GM18526 (cell line): ENCODE measurements around the gene BCO2.

Source experiments
- POLR2A ChIP-seq: IDR thresholded peaks from 3 replicates; pipeline ENCODE4 v1.6.1; 2011; ENCODE audit not compliant: insufficient read length; ENCODE audit errors: extremely low read depth

The BCO2 gene

DNA sequence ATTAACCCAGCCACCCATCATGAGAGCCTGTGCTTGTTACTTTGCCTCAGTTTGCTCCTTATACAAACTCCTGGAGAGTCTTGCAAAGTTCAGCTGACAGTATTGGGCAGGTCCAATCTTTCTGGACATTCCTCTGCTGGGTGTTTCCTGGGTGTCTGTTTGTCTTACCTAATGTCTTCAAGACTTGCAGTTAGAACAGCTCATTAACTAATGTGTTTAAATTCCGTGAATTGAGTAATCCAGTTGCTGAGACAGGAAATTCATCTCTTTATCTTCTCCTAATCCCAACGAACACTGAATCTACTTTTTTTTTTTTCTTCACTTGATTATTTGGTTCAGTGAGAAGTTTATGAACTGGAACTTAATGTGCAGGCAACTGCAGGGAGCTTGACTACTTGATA is 20.6 kb downstream of the BCO2 start:
- TF ChIP-seq POLR2A = no peak

DNA sequence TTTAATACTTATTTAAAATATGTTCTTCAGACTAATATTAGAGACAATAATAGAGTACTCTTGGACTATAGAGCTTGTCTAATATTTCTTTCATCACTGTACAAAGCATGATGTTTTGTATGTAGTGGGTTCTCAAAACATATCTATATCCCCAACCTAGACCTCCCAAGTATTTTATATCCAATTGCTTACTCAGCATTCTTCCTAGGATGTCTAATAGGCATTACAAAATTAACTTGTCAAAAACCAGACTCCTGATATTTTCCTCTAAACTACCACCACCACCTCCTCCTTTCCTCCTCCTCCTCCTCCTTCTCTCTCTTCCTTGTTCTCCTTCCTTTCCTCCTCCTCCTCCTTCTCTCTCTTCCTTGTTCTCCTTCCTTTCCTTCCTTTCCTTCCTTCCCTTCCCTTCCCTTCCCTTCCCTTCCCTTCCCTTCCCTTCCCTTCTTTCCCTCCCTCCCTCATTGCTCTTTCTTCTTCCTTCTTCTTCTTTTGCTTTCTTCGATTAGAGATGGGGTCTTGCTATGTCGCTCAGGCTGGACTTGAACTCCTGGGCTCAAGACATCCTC is 21.3 kb downstream of the BCO2 start:
- no peak for TF ChIP-seq POLR2A

DNA sequence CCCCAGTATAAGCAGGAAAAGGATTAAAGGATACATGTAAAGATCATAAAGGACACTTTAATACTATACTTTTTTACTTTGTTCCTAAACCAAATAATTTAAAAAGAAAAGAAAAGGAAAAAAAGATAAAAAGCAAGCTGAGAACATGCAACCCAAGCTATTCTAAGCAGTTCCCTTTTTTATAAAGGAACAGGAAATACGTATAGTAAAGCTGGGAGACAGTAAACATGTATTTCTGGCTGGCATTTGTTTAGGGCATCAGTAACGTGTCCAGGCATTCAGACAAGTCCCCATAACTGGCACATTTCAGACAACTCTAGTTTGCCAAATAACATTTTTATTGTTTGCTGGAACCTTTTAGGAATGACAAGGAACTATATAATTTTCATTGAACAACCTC is 24.9 kb downstream of the BCO2 start:
- no peak for TF ChIP-seq POLR2A

DNA sequence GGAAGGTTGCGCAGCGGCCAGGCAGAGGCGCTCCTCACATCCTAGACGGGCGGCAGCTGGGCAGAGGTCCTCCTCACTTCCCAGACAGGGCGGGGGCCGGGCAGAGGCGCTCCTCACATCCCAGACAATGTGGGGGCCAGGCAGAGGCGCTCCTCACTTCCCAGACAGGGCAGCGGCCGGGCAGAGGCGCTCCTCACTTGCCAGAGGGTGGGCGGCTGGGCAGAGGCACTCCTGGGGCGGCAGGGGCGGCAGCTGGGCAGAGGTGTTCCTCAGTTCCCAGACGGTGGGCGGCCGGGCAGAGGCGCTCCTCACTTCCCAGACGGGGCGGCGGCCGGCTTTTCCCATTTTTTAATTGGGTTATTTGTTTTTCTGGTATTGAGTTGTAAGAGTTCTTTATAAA is 30.8 kb downstream of the BCO2 start:
- TF ChIP-seq POLR2A = no peak

DNA sequence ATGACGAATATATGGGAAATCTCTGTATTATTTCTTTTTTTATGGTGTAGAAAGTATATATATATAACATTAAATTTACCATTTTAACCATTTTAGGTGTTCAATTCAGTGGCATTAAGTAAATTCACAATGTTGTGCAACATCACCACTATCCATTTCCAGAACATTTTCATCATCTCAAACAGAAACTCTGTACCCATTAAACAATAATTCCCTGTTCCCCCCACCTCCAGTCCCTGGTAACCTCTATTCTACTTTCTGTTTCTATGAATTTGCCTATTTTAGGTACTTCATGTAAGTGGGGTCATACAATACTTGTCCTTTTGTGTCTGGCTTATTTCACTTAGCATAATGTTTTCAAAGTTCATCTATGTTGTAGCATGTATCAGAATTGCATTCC is 35.6 kb downstream of the BCO2 start:
- TF ChIP-seq POLR2A = no peak

DNA sequence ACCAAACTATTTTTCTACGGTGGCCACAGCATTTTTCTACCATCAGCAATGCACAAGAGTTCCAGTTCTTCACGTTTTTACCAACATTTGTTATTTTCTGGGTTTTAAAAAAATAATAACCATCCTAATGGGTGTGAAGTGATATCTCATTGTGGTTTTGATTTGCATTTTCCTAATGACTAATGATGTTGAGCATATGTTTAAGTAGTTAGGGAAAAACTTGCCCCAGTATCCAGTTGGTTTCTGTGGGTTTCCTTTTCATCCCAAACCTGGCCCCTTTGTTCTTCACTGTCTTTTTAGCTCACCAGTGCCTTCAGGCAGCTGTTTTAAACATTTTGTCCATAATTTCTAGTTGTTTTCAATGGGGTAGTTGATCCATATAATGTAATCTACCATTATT is 36.2 kb downstream of the BCO2 start:
- no peak for TF ChIP-seq POLR2A

DNA sequence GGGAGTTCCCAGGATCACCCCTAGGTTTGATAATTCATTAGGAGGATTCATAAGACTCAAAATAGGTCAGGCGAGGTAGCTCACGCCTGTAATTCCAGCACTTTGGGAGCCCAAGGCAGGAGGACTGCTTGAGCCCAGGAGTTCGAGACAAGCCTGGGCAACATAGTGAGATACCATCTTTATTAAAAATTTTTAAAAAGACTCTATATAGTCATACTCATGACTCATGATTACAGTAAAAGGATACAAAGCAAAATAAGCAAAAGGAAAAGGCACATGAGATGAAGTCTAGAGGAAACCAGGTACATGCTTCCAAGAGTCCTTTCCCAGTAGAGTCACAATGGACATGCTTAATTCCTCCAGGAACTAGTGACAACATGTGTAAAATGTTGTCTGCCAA is 37.0 kb downstream of the BCO2 start:
- no peak for TF ChIP-seq POLR2A

DNA sequence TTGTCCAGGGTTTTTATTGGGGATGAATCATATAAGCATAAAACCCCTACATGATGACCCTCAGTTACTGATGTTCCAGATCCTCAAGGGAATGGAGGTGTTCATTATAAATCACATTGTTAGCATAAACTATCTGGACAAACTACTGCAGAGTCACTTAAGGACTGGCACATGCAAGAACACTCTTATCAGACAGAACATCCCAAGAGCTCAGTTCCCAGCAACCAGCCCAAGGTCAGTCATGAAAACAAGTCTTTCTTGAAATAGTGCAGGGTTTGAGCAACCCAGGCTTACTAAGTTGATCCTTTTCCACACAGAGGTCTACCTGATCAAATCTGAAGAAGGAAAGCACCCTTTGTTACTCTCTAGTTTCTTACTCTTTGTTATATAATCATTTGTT is 37.4 kb downstream of the BCO2 start:
- no peak for TF ChIP-seq POLR2A

DNA sequence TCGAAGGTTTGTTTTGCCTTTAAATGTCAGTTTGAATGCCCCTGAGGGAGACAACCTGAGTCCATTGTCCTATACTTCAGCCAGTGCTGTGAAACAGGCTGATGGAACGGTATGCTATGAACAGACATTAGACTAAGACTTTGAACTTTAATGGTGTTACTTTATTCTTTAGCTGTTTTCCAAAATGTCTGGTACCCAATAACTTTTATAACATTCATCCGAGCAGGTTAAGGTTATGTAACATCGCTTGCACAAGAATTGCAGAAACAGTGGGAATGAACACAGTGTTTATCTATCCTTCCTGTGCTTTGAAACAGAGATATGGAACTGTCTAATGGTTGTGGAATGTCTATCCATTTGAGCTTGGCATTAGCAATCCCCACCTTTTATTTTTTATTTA is 38.4 kb downstream of the BCO2 start:
- no peak for TF ChIP-seq POLR2A

DNA sequence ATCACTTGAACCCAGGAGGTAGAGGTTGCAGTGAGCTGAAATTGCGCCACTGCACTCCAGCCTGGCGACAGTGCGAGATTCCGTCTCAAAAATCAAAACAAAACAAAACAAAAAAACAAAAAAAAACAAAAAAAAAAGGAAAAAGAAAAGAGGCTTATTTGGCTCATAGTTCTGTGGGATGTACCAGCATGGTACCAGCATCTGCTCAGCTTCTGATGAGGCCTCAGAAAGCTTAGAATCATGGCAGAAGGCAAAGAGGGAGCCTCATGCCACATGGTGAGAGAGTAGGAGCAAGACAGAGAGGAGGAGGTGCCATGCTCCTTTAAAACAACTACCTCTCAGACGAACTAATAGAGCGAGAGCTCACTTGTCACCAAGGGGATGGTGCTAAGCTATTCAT is 40.3 kb downstream of the BCO2 start:
- no peak for TF ChIP-seq POLR2A

DNA sequence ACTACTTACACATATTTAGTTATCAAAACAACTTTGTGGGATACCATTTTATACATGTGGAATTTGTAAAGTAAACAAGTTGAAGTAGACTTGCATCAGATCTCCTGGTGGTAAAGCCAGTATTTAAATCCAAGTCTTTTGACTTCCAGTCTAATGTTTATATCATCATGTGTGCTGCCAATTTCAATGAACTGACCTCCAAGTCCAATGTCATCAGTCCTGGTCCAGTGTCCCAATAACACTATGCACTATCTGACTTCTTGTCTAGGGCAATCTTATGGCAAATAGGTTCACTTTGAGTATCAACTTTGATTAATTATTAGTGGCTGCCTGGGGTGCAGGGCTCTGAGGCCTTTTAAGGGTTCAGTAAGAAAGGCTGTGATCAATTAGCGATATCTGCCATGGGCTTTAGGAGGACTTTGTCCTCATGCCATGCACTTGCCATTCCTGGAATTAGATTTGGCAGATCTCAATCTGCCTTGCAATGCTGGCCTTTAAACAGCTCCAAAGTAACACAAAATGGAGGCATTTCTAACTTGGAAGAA is 41.3 kb downstream of the BCO2 start:
- TF ChIP-seq POLR2A = no peak

DNA sequence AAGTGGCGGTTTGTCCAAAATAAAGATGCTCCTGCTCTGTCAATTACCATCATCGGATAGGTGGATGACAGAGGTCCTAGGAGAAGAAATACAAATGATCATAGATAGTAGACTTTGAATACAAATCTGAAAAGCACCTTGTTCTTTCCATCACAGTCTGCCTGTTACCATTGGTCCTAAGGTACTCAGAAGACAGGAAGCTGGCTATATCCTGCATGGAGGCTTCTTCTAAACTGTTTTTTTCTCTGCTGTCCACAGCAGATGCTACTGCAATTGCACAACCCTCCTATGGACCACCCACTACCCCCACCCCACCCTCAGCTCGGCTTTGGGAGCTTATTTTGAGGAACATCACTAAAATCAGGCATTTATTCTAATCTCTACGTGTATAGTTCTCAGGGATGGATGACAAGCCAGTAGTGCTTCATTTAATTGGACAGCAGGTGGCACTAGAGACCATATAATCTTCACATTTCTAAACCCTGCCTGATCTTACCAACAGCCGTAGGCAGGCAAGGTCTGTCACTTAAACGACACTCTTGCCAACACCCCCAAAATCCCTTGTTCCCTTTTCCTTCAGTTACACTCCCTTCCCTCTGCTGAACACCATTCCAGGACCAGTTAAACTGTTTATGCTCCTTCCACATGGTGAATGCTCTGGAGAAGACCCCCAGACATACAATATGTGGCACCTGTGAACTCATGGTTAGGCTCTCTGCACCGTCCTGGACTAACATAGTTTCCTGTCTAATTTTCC is 44.3 kb downstream of the BCO2 start:
- TF ChIP-seq POLR2A = no peak

DNA sequence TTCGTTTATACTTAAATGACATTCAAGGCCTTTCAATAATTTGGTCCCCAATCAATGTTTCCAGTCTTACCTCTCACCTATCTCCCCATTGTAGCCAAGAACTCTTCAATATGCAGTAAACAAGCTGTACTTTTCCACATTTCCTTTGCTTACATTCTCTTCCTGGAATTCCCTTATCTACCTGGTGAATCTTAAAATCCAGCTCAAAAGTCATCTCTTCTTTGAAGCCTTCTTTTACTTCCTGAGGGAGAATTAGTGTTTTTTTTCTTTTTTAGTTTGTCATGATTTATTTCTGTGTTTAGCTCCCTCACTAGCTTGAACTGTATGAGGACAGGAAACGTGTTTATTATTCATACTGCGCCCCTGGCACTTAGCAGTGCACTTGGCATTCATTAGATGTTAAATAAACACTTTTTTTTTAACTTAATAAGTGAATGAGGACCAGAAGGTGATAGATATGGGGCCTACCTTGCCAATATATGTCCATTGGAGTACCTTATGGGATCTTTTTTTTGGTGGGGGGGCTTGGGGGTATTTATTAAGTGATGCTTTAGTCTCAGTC is 46.0 kb downstream of the BCO2 start:
- TF ChIP-seq POLR2A = no peak

DNA sequence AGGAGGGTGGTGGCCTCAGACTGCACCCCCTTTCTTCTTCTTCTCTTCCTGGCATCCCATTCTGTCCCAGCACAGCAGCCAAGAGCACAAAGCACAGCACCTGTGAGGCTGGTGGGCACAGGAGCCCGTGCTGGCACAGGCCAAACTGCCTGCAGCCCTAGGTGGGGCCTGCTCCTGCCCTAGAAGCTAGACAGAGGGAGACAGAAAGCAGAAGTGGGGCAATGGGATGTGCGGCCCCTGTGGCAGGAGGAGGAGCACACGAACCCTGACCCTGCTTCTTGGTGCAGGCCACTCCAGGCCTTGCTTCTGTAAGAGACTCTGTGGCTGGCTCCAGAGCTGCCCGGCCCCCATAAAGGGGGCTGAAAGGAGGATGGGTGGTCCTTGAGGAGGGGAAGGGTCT is 47.0 kb downstream of the BCO2 start:
- no peak for TF ChIP-seq POLR2A

DNA sequence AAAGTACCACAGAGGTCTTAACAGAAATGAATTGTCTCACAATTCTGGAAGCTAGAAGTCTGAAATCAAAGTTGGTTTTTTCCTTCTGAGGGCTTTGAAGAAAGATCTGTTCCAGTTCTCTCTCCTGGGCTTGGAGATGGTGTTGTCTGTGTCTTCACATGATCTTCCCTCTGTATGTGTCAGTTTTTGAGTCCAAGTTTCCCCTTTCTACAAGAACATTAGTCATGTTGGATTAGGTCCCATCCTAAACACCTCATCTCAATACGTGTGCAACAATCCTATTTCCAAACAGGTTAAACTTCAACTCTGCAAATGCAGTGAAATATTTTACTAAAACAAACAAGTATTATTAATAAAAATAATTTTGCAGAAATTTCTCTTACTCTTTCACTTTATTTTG is 47.8 kb downstream of the BCO2 start:
- no peak for TF ChIP-seq POLR2A

DNA sequence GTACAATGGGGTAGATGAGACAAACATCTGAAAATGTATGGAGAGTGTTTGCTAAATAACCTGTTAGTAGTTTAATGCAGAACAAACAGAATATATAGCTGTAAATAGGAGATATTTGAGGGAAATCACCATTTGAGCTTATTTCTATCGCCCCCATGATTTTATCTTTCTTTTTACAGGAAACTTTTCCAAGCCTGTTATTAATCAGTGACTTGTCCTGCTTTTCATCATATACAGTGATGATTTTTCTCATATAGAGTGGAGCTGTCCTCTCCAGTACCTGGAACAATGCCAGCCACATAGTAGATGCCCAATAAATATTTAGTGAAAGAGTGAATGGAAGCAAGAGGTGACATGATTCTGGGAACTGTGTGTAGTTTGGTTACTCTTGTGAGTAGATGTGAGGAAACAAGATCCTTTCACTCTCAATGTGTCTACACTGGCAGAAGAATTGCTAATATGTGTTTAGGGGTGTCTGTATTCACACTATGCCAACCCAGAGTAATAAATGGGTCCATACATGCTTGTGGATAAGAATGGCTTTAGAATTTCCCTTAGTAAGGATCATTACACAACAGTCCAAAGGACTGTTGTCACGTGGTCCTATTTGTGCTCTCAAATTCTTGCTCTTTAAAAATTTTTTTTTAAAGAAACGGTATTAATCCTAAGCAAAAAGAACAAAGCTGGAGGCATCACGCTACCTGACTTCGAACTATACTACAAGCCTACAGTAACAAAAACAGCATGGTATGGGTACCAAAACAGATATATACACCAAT is 48.6 kb downstream of the BCO2 start:
- TF ChIP-seq POLR2A = no peak
